HFF-Myc (cell line): ENCODE results near the gene RBFOX2.

Experiments
- DNase-seq: peaks from one replicate; pipeline ENCODE4 v3.0.0-alpha.2; 2011; ENCODE audit warnings: low read depth; ENCODE audit errors: extremely low read depth
- H3K4me3 ChIP-seq: replicated peaks from 2 replicates; pipeline ENCODE4 v1.5.1; 2011; ENCODE audit warnings: low read depth, mild to moderate bottlenecking, control low read depth, low read length
- TF ChIP-seq, protein P1 (sequence below): IDR thresholded peaks from 2 replicates; pipeline ENCODE4 v1.5.1; 2012; ENCODE audit warnings: mild to moderate bottlenecking, low read depth, low read length, control low read depth; ENCODE audit errors: missing control alignments

RBFOX2 gene

DNA sequence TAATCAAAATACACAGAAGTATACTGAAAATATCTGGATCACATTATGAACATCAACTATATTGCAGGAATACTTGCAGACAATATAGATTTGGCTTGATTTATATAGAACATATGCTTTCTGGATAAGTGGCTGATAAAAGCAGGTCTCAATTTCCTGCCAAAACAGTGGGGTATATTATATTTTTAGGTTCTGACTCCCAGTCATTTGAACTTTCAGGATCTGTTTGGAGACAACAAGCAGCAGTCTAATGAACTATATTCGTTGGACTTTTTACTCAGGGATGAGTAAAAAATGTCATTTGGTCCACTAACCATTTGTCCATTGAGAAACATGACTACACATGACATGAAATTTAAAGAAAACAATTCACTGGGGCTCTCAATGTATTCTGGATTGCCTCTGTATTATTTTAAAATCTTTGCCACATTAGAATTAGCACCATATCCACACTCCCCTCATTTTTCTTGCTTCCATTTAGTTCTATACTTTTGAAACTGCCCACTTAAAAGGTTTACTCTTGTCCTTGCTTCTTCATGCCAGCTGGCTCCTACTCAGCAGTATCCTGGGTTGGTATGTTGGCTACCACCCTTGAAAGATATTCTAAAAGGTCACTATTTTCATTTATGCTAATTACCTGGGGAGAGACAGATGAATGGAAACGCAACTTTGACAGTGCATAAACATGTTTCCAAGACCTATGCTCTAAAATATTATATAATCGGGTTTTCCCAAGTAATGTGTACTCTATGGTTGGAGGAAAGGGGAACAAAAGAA, 157.9 kb downstream of the RBFOX2 start:
- no peak overlapping the region for H3K4me3 ChIP-seq
- DNase-seq: no peak
- TF ChIP-seq, protein P1, sequence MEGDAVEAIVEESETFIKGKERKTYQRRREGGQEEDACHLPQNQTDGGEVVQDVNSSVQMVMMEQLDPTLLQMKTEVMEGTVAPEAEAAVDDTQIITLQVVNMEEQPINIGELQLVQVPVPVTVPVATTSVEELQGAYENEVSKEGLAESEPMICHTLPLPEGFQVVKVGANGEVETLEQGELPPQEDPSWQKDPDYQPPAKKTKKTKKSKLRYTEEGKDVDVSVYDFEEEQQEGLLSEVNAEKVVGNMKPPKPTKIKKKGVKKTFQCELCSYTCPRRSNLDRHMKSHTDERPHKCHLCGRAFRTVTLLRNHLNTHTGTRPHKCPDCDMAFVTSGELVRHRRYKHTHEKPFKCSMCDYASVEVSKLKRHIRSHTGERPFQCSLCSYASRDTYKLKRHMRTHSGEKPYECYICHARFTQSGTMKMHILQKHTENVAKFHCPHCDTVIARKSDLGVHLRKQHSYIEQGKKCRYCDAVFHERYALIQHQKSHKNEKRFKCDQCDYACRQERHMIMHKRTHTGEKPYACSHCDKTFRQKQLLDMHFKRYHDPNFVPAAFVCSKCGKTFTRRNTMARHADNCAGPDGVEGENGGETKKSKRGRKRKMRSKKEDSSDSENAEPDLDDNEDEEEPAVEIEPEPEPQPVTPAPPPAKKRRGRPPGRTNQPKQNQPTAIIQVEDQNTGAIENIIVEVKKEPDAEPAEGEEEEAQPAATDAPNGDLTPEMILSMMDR: no peak

DNA sequence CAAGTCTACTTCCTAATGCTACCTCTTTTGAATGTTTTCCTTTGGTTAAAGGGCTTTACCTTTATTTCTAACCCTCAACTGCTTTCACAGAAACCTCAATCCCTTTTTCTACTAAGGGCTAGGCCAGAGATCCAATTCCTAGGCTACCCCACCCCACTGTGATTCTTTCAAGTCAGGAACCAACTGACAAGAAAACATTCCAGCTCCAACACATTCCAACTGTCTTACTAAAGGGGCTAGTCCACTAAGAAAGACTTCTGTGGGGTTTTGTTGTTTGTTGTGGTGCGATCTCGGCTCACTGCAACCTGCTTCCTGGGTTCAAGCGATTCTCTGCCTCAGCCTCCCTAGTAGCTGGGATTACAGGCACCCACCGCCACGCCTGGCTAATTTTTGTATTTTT, 159.7 kb downstream of the RBFOX2 start:
- TF ChIP-seq, protein P1: no peak
- no peak for DNase-seq
- H3K4me3 ChIP-seq: no peak overlapping the region

DNA sequence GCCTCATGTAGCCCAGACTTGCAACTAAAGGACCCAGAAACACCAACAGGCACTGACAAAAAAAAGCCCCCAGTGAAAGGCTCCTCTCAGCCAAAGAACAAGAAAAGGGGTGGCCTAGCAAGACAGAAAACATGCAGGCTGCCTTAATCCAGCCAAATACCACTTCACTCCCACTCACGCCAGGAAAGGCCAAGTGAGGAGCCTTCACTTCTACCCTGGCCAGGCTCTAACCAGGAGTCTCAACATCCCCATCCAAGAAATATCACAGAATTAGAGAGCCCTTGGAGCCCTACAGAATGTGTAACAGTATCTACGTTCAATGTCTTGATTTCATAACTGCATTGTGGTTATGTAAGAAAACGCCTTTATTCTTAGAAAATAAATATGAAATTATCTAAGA, 162.0 kb downstream of the RBFOX2 start:
- TF ChIP-seq, protein P1: no peak
- H3K4me3 ChIP-seq: no peak overlapping the region
- DNase-seq: no peak

DNA sequence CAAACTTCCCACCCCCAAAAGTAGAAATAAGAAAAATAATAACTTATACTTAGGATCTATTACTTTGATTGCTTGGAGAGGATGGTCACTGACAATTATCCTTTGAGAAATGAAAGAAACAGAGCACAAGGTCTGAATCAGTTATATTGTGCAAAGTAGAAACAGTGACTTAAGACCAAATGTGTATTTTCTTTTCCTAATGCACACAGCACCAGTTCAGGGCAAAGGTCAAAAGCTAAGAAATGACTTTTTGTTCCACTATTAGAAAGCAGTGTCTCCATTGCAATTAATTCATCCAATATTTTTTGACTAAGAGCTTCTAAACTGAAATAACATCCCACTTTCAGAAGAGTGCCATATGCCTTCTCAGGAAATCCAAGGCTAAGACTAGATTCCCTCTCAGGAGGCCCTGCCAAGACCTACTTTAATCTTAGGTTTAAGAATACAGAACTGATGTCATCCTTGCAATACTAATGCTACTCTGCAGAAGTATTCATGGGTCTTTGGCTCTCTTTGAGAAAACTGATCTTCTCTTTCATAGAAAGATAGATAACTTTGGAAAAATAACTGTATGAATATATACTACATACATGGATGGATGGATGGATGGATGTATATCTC, 164.0 kb downstream of the RBFOX2 start:
- TF ChIP-seq, protein P1: no peak
- H3K4me3 ChIP-seq: no peak overlapping the region
- DNase-seq: no peak

DNA sequence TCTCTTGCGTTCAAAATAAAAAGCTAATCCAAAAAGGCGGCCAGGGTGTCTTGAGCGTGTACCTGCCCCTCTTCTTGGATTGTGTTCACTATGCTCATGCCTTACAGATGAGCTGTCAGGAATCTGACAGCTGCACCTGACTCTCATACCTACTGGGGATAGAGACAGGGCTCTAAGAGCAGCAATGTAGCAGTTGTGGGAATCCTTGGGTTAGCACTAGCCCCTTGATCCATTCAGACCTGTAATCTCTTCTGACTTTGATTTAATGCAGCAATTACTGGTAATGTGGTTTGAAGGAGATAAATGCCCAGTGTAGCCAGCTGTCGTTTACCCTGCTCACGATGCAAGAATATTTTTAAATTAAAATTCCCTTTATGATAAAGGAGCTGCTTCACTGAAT, 165.2 kb downstream of the RBFOX2 start:
- no peak for DNase-seq
- TF ChIP-seq, protein P1: no peak

DNA sequence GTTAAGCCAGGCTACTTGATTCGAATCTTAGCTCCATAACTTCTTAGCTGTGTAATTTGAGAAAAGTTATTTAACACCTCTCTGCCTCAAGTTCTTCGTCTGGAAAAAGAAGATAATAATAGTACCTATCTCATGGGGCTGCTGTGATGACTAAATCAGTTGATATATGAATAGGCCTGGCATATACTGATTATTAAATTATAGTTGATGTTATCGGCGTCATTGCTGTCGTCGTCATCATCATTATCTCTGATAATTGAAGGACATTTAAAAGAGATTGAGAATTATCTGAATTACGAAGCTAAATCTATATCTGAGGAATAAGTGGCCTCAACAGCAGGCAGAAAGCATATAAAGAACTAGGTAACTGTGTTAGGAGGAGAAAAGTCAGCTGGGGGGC, 165.9 kb downstream of the RBFOX2 start:
- H3K4me3 ChIP-seq: no peak overlapping the region
- DNase-seq: no peak
- TF ChIP-seq, protein P1: no peak

More for the DNA sequence above, 165.2 kb downstream of the RBFOX2 start:
- H3K4me3 ChIP-seq: no peak overlapping the region

DNA sequence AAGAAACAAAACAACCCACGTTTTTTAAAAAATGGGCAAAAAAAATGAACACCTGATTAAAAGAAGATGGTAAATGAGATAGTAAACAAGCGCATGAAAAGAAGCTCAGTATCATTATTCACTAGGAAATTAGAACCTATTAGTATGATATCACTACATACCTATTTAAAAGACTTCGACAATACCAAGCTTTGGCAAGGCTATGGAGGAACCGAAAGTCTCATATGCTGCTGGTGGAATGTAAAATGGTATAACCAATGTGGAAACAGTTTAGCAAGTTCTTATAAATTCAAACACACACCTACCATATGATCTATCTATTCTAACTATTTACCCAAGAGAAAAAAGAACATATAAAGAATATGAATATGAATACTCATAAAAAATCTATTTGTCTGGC, 167.2 kb downstream of the RBFOX2 start:
- DNase-seq: no peak
- no peak overlapping the region for H3K4me3 ChIP-seq
- TF ChIP-seq, protein P1: no peak
